ENCODE data around the gene ACOXL. TPM values are rescaled to one million over a fixed set of nuclear protein-coding genes. Genes with fewer than 3 reads are reported as not detected.

ACOXL gene
- total and polyA plus RNA-seq, 2 of the 8 experiments (the other 6 are each of a cell fraction or from before 2014, with no cell fraction given) = 11.4 to 20.6 TPM

DNA sequence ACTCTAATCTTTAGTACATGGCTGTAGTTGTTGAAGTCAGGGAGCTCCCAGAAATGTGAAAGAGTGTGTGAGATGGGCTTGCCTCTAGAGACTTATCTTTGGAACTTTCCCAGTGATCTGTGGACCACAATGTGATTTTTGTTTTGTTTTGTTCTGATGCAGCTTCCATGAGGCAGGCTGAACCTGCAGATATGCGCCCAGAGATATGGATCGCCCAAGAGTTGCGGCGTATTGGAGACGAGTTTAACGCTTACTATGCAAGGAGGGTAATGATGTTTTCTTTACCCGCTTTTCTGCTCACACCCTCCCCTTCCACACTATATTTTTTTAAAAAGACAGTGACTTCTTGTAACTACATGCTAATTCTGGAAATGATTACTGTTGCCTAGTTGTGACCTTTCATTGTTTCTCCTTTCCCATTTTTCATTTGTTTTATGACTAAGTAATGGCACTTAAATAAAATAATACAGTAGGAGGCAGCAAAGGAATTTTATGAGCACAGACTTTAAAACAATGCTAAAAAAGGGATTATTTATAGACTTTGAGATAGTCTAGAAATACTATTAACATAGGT lies 417.6 kb downstream of the ACOXL start:
- H3K23ac ChIP-seq (ENCODE audit: insufficient read length) = no peak overlapping the region
- H4K91ac ChIP-seq (replicated peaks; ENCODE audit: insufficient read length, low read length) = no peak overlapping the region
- no peak overlapping the region for H2BK5ac ChIP-seq (ENCODE audit: low read depth, low read length)
- no peak overlapping the region for H3K14ac ChIP-seq (ENCODE audit: insufficient read length)
- no peak overlapping the region for H3K4me2 ChIP-seq (ENCODE audit: insufficient read depth in 1 of 2, low read depth in 2 of 2, low read length in 2 of 2)
- H2AK5ac ChIP-seq (ENCODE audit: low read depth, low read length) = no peak overlapping the region
- no peak overlapping the region for H4K8ac ChIP-seq (ENCODE audit: extremely low read depth, insufficient read depth, low read length)
- H2BK20ac ChIP-seq (ENCODE audit: low read length) = no peak overlapping the region
- H3K4ac ChIP-seq (replicated peaks; ENCODE audit: insufficient read length, low read depth, low read length) = no peak overlapping the region
- ChIA-PET POLR2A (ENCODE audit: partially characterized antibody) (no interaction called here), CTCF (ENCODE audit: partially characterized antibody) (no interaction called here)
- no peak overlapping the region for H2BK120ac ChIP-seq (replicated peaks; ENCODE audit: low read depth, low read length)
- no peak overlapping the region for H3K4me3 ChIP-seq (ENCODE audit: extremely low read depth in 1 of 4, insufficient read depth in 2 of 4, low read depth in 3 of 4, low read length in 4 of 4)
- peaks cover 0 to 7% of the 10 kb centered on the region in 2 experiments for H4K20me1 ChIP-seq (replicated peaks in 1 of 2; ENCODE audit: control insufficient read depth in 1 of 2, insufficient read depth in 2 of 2, low read length in 2 of 2)
- H3K9me3 ChIP-seq (ENCODE audit: insufficient read depth in 2 of 2, low read depth in 1 of 2, low read length in 1 of 2) = no peaks in the 10 kb centered on the region
- H3K18ac ChIP-seq (ENCODE audit: extremely low read depth, low read length) = no peak overlapping the region
- WGBS, 2 experiments (ENCODE audit: extremely low coverage in 1 of 2, insufficient coverage in 1 of 2, insufficient read length in 1 of 2, insufficient replicate concordance in 2 of 2, low coverage in 1 of 2, low lambda C conversion rate in 2 of 2, missing lambda C conversion rate in 1 of 2) = 92% methylated on average over 7 of the region's 7 CpGs; no CpG with 5 or more reads in 1 of the 2 experiments
- H3K36me3 ChIP-seq (ENCODE audit: control insufficient read depth in 2 of 4, insufficient read depth in 4 of 4, low read length in 3 of 4) = peaks cover 0 to 35% (median 8%) of the 10 kb centered on the region in 4 experiments; a peak in 5 of 8 replicates
- FAIRE-seq (no peak), DNase-seq (ENCODE audit: low read depth in 1 of 2, low spot score in 2 of 2) (no peak)
- no peaks in the 10 kb centered on the region; a peak in 1 of 7 replicates for H3K27me3 ChIP-seq (replicated peaks in 1 of 4; ENCODE audit: control insufficient read depth in 3 of 4, extremely low read depth in 1 of 4, insufficient read depth in 3 of 4, low read length in 3 of 4)
- H3K79me1 ChIP-seq (ENCODE audit: low read depth, low read length) = peaks cover 7% of the 10 kb centered on the region
- H3K27ac ChIP-seq (ENCODE audit: low read depth, low read length) = no peak overlapping the region
- no peak overlapping the region for H2BK15ac ChIP-seq (ENCODE audit: low read length)
- H2BK12ac ChIP-seq (ENCODE audit: low read depth, low read length) = no peak overlapping the region
- peaks cover 0 to 3% (median 1%) of the 10 kb centered on the region in 4 experiments; a peak in 1 of 7 replicates for H3K4me1 ChIP-seq (replicated peaks in 1 of 4; ENCODE audit: control insufficient read depth in 3 of 4, insufficient read depth in 4 of 4, low read length in 3 of 4)
- no peak overlapping the region for H4K5ac ChIP-seq (ENCODE audit: insufficient read length, low read depth, low read length)
- H3K79me2 ChIP-seq (ENCODE audit: control insufficient read depth in 1 of 2, insufficient read depth in 2 of 2, low read length in 2 of 2) = peaks cover 2 to 15% of the 10 kb centered on the region in 2 experiments; a peak in 3 of 4 replicates
- no peak overlapping the region for H3K56ac ChIP-seq (replicated peaks; ENCODE audit: insufficient read length, low read depth, low read length)
- no peak overlapping the region for H2AFZ ChIP-seq (ENCODE audit: low read length)
- no peaks in the 10 kb centered on the region for H3K23me2 ChIP-seq (ENCODE audit: low read depth, low read length)
- no peak overlapping the region for H3K9ac ChIP-seq (replicated peaks in 1 of 4; ENCODE audit: extremely low read depth in 1 of 4, low read depth in 3 of 4, low read length in 3 of 4)
- TF ChIP-seq HDAC2 (IDR thresholded peaks at IDR 0.05; ENCODE audit: borderline replicate concordance in 1 of 2, low read depth in 2 of 2, low read length in 2 of 2) (no peak), KDM5A (IDR thresholded peaks at IDR 0.05; ENCODE audit: low read length) (no peak), SUZ12 (IDR thresholded peaks at IDR 0.05; ENCODE audit: low read length) (no peak), BACH1 (IDR thresholded peaks at IDR 0.05; ENCODE audit: low read length) (no peak), YY1 (IDR thresholded peaks at IDR 0.05; ENCODE audit: low read depth, low read length) (no peak), KDM1A (IDR thresholded peaks at IDR 0.05; ENCODE audit: borderline replicate concordance, low read length) (no peak), SP1 (IDR thresholded peaks at IDR 0.05; ENCODE audit: low read depth, low read length) (no peak), TBP (IDR thresholded peaks at IDR 0.05; ENCODE audit: low read depth, low read length) (no peak), ASH2L (IDR thresholded peaks at IDR 0.05; ENCODE audit: low read length) (no peak), TAF1 (IDR thresholded peaks at IDR 0.05; ENCODE audit: low read depth, low read length) (no peak), FOSL1 (IDR thresholded peaks at IDR 0.05; ENCODE audit: insufficient read depth, low read depth, low read length) (no peak)
- TF ChIP-seq, protein P1, sequence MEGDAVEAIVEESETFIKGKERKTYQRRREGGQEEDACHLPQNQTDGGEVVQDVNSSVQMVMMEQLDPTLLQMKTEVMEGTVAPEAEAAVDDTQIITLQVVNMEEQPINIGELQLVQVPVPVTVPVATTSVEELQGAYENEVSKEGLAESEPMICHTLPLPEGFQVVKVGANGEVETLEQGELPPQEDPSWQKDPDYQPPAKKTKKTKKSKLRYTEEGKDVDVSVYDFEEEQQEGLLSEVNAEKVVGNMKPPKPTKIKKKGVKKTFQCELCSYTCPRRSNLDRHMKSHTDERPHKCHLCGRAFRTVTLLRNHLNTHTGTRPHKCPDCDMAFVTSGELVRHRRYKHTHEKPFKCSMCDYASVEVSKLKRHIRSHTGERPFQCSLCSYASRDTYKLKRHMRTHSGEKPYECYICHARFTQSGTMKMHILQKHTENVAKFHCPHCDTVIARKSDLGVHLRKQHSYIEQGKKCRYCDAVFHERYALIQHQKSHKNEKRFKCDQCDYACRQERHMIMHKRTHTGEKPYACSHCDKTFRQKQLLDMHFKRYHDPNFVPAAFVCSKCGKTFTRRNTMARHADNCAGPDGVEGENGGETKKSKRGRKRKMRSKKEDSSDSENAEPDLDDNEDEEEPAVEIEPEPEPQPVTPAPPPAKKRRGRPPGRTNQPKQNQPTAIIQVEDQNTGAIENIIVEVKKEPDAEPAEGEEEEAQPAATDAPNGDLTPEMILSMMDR (IDR thresholded peaks at IDR 0.05; ENCODE audit: control extremely low read depth in 1 of 3, insufficient read depth in 1 of 3, low read depth in 1 of 3, low read length in 3 of 3) = no peak
